Urothelium cell line (cell line): ENCODE results near the gene LOXL3.

Experiments
- DNase-seq: peaks from one replicate; pipeline ENCODE4 v3.0.0; 2011; ENCODE audit warnings: low spot score, mixed read lengths
- FAIRE-seq: peaks from 2 replicates; lab custom pipeline; 2011; peaks lifted over from hg19 to GRCh38; lab: Jason Lieb, UNC

LOXL3 gene

GRCh38 chr2:74551942-74552913 is 1.5 kb downstream of the LOXL3 start:
- FAIRE-seq = no peak
- DNase-seq = no peak

- FAIRE-seq (no peak), DNase-seq (no peak)
These were observed 2.2 kb downstream of the LOXL3 start for GRCh38 chr2:74551530-74551929.

GRCh38 chr2:74550231-74550630 is 3.5 kb downstream of the LOXL3 start:
- DNase-seq = no peak
- peak; percentile 23 for FAIRE-seq

- FAIRE-seq (no peak), DNase-seq (peak; percentile 90)
These were observed 4.6 kb downstream of the LOXL3 start for GRCh38 chr2:74548900-74549826.

GRCh38 chr2:74548285-74548899 is 5.3 kb downstream of the LOXL3 start:
- FAIRE-seq = no peak
- no peak for DNase-seq

- FAIRE-seq (no peak), DNase-seq (no peak)
These were observed 7.7 kb downstream of the LOXL3 start for GRCh38 chr2:74546004-74546403.

GRCh38 chr2:74544634-74545033 is 9.1 kb downstream of the LOXL3 start:
- FAIRE-seq (no peak), DNase-seq (no peak)

GRCh38 chr2:74542978-74543377 is 10.8 kb downstream of the LOXL3 start:
- DNase-seq (no peak), FAIRE-seq (no peak)

- FAIRE-seq (no peak), DNase-seq (no peak)
These were observed 13.5 kb downstream of the LOXL3 start for GRCh38 chr2:74540291-74540690.

- FAIRE-seq (no peak), DNase-seq (no peak)
These were observed 14.8 kb downstream of the LOXL3 start for GRCh38 chr2:74538881-74539339.

- DNase-seq (no peak), FAIRE-seq (no peak)
These were observed 16.6 kb downstream of the LOXL3 start for GRCh38 chr2:74537140-74537539.

GRCh38 chr2:74536166-74536950 is 17.4 kb downstream of the LOXL3 start:
- DNase-seq (no peak), FAIRE-seq (no peak)

GRCh38 chr2:74535440-74535965 is 18.2 kb downstream of the LOXL3 start:
- DNase-seq = no peak
- no peak for FAIRE-seq

- FAIRE-seq (no peak), DNase-seq (no peak)
These were observed 19.3 kb downstream of the LOXL3 start for GRCh38 chr2:74534411-74534810.

GRCh38 chr2:74533464-74533863 is 20.3 kb downstream of the LOXL3 start:
- DNase-seq = no peak
- no peak for FAIRE-seq

GRCh38 chr2:74532222-74532621 is 21.5 kb downstream of the LOXL3 start:
- DNase-seq = no peak

GRCh38 chr2:74531666-74532065 is 22.1 kb downstream of the LOXL3 start:
- DNase-seq (no peak), FAIRE-seq (no peak)

More at GRCh38 chr2:74532222-74532621, 21.5 kb downstream of the LOXL3 start:
- FAIRE-seq = no peak

- DNase-seq (peak; percentile 59), FAIRE-seq (no peak)
These were observed 23.2 kb downstream of the LOXL3 start for GRCh38 chr2:74530239-74531187.
